ENCODE results near the gene BRD8.

DNA sequence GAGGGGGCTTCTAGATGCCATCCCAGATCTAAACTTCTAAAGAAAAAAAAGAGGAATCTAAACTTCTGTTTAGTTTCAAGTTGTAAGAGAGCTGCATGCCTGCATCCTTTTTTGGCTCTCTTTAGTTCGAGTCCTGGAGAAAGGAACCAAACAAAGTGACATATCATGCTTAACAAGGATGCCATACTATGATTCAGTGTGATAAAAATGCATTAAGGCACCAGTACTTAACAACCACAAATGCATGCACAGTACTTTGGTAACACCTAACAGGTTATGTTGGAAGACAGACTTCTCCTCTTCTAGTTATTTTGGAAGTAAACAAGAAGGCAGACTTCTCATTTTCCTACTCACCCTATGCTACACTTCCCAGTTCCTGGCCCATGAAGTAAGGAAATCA is 66.5 kb downstream of the BRD8 start:
- TF ChIP-seq, protein P1, sequence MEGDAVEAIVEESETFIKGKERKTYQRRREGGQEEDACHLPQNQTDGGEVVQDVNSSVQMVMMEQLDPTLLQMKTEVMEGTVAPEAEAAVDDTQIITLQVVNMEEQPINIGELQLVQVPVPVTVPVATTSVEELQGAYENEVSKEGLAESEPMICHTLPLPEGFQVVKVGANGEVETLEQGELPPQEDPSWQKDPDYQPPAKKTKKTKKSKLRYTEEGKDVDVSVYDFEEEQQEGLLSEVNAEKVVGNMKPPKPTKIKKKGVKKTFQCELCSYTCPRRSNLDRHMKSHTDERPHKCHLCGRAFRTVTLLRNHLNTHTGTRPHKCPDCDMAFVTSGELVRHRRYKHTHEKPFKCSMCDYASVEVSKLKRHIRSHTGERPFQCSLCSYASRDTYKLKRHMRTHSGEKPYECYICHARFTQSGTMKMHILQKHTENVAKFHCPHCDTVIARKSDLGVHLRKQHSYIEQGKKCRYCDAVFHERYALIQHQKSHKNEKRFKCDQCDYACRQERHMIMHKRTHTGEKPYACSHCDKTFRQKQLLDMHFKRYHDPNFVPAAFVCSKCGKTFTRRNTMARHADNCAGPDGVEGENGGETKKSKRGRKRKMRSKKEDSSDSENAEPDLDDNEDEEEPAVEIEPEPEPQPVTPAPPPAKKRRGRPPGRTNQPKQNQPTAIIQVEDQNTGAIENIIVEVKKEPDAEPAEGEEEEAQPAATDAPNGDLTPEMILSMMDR (IDR thresholded peaks at IDR 0.05 in 2 of 3, conservative IDR thresholded peaks at IDR 0.05 in 1 of 3; ENCODE audit: borderline replicate concordance in 1 of 3, insufficient read depth in 1 of 3, low read depth in 2 of 3, low read length in 2 of 3), result no peak
- TF ChIP-seq, protein P2, sequence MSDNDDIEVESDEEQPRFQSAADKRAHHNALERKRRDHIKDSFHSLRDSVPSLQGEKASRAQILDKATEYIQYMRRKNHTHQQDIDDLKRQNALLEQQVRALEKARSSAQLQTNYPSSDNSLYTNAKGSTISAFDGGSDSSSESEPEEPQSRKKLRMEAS (IDR thresholded peaks at IDR 0.05), result no peak
- no peak for TF ChIP-seq POLR2A (IDR thresholded peaks at IDR 0.05; ENCODE audit: borderline replicate concordance, extremely low read depth, insufficient read depth, insufficient read length)
- TF ChIP-seq, protein P3, sequence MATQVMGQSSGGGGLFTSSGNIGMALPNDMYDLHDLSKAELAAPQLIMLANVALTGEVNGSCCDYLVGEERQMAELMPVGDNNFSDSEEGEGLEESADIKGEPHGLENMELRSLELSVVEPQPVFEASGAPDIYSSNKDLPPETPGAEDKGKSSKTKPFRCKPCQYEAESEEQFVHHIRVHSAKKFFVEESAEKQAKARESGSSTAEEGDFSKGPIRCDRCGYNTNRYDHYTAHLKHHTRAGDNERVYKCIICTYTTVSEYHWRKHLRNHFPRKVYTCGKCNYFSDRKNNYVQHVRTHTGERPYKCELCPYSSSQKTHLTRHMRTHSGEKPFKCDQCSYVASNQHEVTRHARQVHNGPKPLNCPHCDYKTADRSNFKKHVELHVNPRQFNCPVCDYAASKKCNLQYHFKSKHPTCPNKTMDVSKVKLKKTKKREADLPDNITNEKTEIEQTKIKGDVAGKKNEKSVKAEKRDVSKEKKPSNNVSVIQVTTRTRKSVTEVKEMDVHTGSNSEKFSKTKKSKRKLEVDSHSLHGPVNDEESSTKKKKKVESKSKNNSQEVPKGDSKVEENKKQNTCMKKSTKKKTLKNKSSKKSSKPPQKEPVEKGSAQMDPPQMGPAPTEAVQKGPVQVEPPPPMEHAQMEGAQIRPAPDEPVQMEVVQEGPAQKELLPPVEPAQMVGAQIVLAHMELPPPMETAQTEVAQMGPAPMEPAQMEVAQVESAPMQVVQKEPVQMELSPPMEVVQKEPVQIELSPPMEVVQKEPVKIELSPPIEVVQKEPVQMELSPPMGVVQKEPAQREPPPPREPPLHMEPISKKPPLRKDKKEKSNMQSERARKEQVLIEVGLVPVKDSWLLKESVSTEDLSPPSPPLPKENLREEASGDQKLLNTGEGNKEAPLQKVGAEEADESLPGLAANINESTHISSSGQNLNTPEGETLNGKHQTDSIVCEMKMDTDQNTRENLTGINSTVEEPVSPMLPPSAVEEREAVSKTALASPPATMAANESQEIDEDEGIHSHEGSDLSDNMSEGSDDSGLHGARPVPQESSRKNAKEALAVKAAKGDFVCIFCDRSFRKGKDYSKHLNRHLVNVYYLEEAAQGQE (IDR thresholded peaks at IDR 0.05; ENCODE audit: low read depth), result no peak
- no peak for TF ChIP-seq YY1 (IDR thresholded peaks at IDR 0.05; ENCODE audit: extremely low read depth, insufficient replicate concordance, low read depth, low read length)
- TF ChIP-seq, protein P4, sequence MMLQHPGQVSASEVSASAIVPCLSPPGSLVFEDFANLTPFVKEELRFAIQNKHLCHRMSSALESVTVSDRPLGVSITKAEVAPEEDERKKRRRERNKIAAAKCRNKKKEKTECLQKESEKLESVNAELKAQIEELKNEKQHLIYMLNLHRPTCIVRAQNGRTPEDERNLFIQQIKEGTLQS (IDR thresholded peaks at IDR 0.05), result no peak
- no peak for TF ChIP-seq EZH2phosphoT487 (IDR thresholded peaks at IDR 0.05; ENCODE audit: borderline replicate concordance)
- no peak for TF ChIP-seq POLR2AphosphoS5 (IDR thresholded peaks at IDR 0.05; ENCODE audit: low read depth, low read length)
- no peak for TF ChIP-seq JUND (IDR thresholded peaks at IDR 0.05)
- no peak for TF ChIP-seq ZNF274 (IDR thresholded peaks at IDR 0.05; ENCODE audit: low read depth, low read length)
- no peak for TF ChIP-seq RAD21 (IDR thresholded peaks at IDR 0.05; ENCODE audit: low read depth)
- TF ChIP-seq SIN3A (IDR thresholded peaks at IDR 0.05; ENCODE audit: low read depth), result no peak
- TF ChIP-seq EZH2 (IDR thresholded peaks at IDR 0.05), result no peak
